Activated CD4-positive, CD25-positive, alpha-beta regulatory T cell treated with anti-CD3 and anti-CD28 coated beads, Interleukin-2, amount 50 U/mL, for 24 hours (primary cell): ENCODE data around the gene SP110.
A peak's percentile ranks its signal among the peaks of the same experiment; 100 is the strongest.
"Not testable (repeated sequence)": the region's sequence is repeated elsewhere in the genome, so short reads cannot be mapped to it uniquely, and the experiment has no call there.

ENCODE experiments used
- ATAC-seq, 2 donors: fragments of 150-1000 bp; cut with Tn5 transposase; one replicate each; pipeline ENCODE4 v1.10.0; 2021; ENCODE audit warnings: mild to moderate bottlenecking in 1 of 2, moderate library complexity in 1 of 2

Gene SP110

DNA sequence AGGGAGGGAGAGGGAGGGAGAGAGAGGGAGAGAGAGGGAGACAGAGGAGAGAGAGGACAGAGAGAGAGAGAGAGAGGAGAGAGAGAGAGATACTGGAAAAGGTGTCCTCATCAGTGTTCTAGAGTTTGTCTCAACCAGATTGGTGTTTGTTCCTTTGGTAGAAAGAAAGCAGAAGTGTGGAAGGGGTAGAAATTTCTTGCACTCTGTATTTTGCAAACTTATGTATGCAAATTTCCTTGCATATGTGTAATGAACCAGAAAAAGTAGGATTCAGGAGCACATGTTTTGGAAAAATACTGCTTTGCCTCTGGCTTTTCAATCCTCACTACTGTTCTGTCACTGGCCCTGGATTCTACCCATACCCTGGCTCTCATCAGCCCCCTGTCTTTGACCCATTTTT, 4.7 kb upstream of the SP110 start:
- no peak for ATAC-seq

DNA sequence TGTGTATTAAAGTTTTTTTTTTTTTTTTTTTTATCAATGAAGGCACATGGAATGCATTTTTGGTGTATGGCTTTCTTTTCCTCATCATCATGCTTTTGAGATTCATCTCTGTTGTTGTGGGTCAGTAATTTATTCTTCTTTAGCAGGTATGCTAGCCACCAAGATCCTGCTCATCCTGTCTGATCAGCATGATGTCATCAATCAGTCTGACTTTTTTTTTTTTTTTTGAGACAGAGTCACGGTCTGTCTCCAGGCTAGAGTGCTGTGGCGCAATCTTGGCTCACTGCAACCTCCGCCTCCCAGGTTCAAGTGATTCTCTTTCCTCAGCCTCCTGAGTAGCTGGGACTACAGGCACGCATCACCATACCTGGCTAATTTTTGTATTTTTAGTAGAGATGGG, 3.0 kb upstream of the SP110 start:
- not testable (repeated sequence) for ATAC-seq

DNA sequence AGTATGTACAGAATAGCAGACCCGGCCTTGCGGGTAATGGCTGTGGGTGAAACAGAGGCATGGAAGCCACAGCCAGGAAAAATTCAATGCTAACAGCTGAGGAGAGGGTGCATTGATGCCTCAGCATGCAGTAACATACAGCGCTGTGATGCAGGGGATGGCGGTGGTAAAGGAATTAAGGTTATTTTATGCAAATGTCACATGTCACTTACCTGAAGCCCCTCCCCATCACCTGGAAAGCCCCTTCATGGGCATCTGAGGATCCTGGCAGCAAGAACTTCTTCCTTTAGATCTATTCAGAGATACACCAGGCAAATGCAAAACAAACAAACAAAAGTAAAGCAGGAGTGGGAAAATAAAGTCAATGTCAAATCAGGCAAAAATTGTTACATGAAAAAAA, 1.7 kb upstream of the SP110 start:
- no peak for ATAC-seq

DNA sequence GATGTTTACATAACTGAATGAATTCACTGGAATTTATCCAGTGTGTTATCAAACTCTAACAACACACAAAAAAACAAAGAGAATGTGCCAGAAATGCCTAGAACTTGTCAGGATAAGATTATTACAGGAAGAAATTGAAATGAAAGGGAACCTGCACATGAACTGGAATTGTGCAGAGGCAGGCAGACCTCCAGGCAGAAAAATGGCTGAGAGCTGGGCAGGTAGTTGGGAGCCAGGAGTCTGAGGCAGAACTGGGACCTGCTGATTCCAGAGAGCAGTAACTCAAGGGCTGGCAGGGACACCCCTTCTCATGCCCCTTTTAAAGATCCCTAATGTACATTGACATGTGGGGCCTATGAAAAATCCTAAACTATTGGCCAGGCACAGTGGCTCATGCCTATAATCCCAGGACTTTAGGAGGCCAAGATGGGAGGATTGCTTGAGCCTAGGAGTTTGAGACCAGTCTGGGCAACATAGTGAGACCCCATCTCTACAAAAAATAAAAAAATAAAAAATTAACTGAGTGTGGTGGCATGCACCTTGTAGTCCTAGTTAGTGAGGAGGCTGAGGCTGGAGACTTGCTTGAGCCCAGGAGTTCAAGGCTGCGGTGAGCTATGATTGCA, 674 bp upstream of the SP110 start:
- no peak for ATAC-seq

DNA sequence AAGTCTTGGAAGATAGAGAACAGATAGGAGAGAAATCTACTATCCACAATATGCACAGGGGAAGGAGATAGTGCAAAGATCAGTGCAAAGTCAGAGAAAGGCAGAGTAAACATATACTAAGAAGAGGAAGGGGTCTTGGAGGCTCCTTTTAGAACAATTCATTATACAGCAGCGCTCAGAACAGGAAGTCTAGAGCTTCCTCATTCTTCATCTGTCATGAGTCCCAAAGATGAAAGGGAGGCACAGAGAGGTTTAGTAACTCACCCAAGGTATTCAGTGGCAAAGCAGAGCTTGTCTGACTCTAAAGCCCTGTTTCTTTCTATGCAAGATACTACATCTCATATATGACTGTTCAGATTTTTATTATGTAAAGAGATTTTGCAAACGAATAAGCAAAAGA, 1.4 kb downstream of the SP110 start:
- peak in 1 of 2 donors; percentile 27 for ATAC-seq

DNA sequence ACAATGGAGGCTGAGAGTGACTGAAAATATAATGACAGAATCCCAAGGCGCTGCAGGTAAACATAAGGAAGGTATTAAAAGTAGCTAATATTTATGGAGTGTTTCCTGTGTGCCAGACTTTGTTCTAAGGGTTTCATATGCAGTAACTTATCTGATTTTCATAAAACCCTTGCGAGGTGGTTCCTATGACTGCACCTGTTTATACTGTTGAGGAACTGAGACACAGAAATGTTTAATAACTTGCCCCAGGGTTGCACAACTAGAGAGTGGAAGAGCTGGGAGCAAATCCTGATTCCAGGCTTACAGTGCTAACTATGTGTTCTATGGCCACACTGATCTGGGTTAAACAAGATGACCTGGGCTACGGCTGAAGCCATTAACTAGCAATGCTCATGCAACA, 2.4 kb downstream of the SP110 start:
- no peak for ATAC-seq

DNA sequence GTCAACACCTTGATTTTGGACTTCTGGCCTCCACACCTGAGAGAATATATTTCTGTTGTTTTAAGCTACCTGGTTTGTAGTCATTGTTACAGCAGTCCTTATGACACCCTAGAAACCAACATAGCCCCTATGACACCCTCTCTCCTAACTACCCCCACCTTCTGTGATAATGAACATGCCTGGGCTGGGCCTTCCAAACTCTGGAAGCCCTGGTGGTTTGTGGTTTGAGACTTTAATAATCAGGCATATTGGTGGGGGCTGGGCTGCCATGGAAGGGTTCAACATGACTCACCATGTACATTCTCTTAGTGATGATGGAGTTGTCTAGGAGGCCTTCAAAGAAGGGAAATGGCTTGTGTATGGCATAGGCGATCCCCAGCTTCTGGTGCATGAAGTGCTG, 3.3 kb downstream of the SP110 start:
- no peak for ATAC-seq

DNA sequence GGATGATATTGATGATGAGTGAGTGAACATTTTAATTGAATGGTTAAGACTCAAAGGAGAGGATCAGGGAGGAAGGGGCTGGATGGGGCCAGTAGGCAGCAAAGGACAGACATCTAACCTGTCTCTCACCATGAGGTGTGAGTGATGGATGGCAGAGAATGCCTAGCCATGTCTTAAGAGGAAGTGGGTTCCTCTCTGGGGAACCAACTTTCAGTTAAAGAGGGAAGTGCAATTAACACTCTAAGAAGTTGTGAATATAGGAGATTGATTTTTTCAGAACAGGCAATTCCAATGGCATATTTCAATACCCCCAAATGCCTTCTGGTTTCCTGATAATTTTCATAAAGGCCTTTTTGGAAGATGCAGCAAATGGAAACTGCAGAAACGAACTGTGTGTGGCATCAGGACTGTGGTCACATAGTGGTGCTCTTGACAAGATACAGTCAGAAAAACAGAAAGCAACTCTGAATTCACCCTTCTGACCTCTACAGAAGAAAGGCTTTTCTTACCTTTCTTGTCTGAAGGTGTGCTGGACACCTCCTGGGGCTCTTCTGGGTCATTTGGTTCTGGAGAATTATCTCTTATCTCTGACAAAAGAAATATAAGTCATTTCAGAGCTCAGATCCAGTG, 10.2 kb downstream of the SP110 start:
- ATAC-seq = no peak

DNA sequence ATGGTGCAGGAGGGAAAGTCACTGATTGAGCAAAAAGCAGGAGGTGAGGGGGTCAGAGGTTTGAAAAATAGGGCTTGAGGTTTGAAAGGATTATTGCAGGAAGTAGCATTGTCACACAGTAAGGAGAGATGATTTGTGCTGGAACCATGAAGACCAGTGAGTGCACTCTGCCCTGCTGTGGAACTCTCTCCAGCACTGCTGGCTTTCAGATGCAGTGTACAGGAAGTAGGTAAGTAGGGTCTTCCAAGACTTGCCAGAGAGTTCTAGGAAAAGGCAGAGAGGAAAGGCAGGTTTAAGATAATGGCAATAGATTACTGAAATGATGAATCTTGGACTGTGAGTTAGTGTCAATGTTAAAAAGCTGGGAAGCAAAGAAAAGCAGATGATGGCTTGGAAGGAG, 11.2 kb downstream of the SP110 start:
- no peak for ATAC-seq

DNA sequence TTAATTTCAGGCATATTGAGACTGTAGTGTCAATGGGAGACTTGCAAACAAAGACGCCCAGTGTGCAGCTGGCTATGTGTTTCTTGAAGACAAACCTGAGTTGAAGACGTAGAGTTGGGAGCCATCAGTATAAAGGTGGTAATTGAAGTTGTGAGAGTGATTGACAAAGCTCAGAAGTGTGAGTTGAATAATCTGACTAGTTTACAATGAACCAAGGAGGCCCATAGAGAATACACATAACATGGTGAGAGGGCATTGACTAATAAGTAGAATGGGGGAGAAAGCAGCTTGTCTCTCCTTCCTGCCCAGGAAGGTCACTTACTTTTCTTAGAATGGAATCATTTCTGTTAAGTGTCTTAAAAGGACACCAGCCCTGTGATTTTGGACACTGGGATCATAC, 14.1 kb downstream of the SP110 start:
- ATAC-seq = peak; percentile 15 to 57

DNA sequence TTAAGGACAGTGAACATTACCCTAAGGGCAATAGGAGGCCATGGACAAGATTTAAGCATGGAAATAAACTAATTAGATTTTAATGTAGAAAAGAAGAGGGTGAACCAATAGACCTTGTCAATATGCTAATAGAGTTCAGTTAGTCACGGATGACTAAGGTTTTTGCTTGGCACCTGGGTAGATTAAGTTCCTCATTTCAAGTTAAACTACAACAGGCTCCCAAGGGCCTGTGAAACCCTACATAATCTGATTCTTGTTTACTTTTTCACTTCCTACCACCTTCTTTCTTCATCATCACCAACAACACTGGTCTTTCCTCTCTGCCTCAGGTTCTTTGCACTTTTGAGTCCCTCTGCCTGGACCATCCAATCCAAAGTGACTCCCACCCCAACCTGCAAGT, 14.8 kb downstream of the SP110 start:
- peak; percentile 45 to 49 for ATAC-seq

DNA sequence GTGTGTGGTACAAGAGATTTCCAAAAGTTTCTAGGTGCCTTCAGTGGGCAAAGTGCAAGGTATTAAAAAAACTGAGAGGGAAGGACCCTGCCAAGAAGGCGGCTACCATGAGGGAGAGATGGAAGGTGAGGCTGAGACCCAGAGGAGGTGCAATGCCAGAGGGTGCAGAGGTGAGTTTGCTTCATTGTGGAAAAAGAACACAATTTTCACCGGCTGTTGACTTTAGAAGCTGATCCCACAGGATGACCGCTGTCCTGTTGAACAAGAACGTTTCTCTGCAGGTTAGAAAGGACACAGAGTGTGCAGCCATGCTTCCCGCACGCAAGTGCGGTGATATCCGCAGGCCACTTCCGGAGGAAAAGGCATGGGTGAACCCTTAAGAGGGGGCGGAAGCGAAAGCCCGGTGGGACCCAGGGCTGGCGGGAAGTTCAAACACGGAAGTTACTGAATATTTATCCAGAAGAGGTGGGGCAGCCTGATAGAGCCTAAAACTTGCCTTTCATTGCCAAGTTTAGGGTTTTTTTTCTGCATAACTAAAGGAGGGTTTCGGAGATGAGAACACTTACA, 16.6 kb downstream of the SP110 start:
- peak; percentile 4 to 18 for ATAC-seq

DNA sequence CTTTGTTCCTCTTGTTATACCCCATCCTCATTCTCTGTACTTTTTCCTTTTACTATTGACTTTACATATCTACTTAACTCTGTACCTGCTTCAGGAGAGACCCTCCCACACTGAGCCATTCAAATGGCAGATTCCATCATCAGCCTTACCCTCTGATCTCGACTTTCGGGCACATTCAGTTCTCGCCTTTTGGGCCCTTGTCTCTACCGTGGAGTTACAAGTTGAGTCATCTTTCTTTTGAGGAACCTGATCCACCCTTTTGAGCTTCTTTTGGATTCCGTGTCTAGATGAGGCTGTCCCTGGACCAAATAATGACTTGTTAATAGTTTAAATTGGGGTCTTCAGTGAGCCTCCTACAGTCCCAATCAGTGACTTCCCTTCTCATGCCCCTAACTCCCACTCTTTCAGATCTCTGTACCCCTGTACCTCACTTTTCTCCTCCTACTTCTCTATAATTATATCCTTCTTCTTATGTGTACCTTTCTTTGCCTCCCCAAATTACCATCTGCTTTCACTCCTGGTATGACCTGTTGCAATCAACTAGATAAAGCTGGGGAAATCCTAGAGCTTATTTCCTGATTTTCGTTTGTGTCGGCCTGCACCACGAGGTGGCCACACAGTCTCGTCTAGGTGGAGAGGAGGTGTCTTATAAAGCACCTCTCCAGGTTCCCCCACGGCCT, 17.2 kb downstream of the SP110 start:
- ATAC-seq = peak; percentile 55 to 63

DNA sequence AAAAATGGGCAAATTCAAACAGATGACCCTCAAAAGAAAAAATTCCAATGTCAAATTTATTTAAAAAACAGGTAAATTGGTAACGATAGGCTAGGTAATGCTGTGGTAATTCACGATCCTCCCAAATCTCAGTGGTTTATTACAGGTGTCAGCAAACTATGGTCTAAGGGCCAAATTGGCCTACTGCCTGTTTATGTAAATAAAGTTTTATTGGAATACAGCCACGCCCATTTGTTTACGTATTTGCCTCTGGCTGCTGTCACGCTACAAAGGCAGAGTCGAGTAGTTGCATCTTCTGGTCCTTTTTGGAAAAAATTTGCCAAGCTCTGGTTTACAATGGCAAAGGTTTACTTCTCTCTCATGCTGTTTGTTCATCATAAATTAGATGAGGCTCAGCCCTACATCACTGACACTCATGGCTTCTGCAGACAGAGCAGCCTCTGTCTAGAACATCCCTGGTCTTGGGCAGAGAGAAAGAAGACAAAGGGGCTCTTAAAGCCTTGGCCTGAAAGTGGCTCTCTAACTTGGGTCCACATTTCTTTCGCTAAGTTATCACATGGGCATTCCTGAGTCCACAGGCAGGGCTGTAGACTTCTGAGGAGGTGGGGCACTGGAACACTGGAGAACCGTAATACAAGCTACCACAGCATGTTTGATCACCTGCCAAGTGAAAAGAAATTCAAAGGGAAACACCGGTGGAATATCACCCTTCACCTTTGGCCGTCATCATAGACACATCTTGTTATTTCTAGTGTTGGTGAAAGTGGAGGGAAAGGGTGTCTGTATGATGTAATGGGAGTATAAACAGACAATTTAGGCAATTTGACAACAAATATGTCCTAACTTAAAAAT, 34.8 kb downstream of the SP110 start:
- ATAC-seq = no peak

DNA sequence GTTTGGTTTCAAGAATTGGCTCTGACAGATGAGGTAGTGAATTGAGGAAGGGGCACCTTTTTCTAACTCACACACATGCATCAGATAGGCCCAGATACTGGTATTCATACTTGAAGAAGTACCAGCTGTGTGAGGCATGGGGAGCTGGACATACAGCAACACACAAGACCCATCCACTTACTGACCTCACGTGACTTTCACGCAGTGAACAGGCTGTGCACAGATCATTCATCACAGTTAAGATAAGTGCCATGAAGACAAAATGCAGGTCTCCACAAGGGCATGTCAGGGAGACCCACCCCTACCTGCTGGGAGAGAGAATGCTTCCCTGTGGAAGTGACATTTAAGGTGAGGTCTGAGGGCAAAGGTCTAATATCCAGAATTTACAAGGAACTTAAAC, 38.6 kb downstream of the SP110 start:
- ATAC-seq = no peak

DNA sequence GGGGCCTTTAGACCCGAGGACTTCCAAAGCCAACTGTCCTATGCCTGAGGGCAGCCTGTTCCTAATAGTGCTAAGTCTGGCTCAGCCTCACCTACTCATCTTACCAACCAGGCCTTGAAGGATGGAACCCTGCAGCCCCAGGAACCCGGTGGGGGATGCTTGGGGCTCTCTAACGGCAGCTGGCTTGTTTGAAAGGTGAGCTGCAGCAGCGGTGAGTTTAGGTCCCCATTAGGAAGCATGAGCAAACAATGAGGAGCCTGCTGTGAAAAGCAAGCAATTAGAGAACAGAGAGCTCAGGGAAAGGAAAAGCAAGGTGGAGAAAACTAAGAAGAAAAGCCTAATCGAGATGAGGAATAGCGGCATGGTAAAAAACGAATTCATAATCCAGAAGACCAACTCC, 39.9 kb downstream of the SP110 start:
- ATAC-seq = no peak

DNA sequence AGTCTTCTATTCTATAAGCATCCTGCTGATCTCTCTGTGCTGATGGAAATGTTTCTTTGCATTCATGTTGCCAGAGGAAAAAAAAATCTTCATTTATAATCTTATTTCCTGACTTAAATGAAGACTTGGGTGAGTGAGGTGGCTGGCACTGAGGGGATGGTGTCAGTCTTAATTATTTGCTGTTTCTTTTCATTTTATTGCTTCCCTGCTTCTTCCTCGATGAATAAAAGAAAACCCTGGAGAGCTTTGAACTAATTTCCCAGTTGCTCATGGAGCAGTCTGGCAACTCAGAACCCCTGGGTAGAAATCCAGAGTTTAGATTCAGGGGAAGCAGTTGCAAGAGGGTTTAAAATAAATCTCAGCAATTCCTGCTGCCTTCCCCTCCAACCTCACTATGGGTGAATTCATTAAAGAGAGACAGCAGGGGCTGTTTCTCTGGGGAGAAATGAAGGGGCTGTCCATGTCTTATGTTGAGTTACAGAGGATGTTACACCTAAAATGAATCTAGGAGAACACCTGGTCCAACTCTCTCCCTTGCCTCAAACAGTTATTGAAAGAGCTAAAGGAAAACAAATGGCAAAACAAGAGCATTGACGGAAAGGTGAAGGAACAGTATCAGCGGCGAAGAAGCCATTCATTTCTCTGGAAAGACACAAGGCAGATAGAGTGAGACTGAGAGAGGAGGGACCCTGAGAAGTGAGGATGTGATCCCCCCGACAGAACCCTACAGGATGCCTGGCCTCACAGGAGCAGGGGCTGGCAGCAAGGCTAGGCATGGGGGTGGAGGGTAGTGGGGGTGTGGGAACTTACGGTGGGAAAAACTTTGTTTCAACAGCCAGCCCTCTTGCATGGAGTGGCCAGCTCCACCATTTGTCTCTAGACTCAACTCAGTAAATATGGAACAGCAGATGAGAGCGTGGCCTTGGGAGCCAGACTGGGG, 41.0 kb downstream of the SP110 start:
- no peak for ATAC-seq

DNA sequence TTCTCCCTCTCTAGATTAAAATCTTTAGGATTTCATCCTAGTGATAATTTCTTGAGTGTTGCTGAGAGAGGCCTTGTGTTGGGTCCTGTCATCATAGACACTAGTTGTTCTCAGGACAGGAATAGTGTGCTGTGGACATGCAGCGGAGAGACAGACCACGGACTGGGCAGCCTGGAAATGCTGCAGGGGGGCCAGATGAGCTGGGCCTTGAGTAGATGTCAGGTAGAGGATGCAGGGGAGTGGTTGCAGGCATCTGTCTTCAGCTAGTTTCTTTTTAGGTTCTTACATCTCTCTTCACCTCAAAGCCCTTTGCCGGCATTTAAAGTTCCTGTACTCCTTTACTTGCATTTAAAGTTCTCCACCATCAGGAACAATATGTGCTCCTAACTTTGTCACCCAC, 42.8 kb downstream of the SP110 start:
- ATAC-seq = no peak

DNA sequence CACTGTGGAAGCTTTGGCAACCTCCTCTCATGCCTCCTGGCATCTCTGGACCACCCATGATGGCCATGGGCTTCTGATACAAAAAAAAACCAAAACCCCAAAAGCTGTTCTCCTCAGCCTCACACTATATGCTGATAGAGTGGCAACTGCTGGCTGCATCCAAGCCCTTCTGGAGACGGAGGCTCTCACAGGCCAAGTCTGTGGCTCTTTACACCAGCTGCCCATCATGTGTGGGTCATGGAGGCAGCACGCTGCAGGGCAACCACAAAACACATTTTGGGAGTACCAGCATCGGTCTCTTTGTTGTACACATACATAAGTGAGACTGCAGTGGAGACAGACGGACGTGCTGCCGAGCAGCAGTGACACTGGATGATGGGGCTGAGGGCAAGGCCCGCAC, 45.3 kb downstream of the SP110 start:
- ATAC-seq = no peak

DNA sequence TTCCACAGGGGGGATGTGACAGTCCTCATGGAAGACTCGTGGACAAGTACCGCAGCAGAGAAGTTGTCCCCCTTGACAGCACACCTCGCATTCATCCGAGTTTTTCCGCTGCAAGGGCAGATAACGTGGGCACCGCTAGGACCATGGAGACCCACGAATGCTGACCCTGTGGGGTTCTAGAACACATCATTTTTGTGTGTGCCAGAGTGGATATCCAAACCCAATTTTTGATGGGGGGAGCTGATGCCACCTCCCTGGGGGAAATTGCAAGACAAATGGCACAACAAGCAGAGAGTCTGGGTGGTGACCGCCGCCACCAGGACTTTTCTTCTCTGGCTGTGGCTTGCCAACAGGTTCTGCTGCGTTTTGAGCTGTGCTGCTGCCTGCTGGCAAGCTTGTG, 46.9 kb downstream of the SP110 start:
- ATAC-seq = no peak

DNA sequence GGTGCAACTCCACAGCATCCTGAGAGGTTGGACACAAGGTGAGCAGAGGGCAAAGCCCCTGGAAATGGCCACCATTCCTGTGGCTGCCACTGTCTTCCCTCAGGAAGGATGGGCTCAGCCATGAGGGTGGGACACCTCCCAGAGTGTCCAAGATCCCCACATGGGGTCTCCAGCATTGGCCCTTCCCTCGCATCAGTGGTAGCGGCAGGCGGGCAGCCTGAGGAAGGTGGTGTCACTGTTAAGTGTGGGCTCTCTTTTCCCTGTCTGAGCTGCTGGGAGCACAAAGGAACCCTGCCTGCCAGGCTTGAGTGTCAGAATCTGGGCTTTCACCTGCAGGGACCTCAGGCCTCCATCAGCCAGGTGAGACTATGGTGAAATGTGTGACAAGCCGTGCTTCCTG, 47.6 kb downstream of the SP110 start:
- no peak for ATAC-seq

DNA sequence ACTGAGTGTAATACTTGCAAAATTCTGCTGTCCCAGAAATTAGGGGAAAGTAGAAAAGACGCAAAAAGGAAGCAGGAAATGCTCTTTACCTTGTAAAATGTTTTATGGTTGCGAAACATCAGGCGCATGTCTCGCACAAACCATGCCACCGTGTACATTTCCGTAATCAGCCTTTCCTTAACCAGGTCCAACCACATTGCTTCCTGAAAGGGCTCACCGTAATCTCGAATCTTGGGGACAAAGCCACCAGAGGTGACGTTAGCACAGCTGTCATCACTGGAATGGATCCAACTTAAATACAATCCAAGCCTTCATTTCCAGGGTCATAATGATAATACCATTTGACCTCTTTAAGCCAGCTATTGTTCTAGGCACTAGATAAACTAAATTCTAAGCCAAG, 49.3 kb downstream of the SP110 start:
- no peak for ATAC-seq
